ENCODE results near the gene NFE2L1.
"Not testable (repeated sequence)": the region's sequence is repeated elsewhere in the genome, so short reads cannot be mapped to it uniquely, and the experiment has no call there.

NFE2L1 gene

GRCh38 chr17:48074322-48075081, 26.3 kb downstream of the NFE2L1 start:
- Histone ChIP-seq H3K9me3 (ENCODE audit: insufficient read depth, low read length) (no peaks in the 10 kb centered on the region), H2AFZ (ENCODE audit: low read depth, low read length) (no peak overlapping the region), H3K4me3 (ENCODE audit: low read length) (no peak overlapping the region), H3K36me3 (replicated peaks; ENCODE audit: low read depth, low read length) (peaks cover 29% of the 10 kb centered on the region), H4K20me1 (ENCODE audit: insufficient read depth, low read length) (peaks cover 3% of the 10 kb centered on the region; the same call in 1 of the 2 replicates), H3K27ac (ENCODE audit: low read length) (no peak overlapping the region), H3K4me1 (ENCODE audit: low read length) (no peaks in the 10 kb centered on the region), H3K4me2 (ENCODE audit: low read length) (no peak overlapping the region), H3K9ac (ENCODE audit: low read length) (no peak overlapping the region), H3K27me3 (ENCODE audit: low read depth, low read length) (no peaks in the 10 kb centered on the region), H3K79me2 (ENCODE audit: low read length) (peaks cover 22% of the 10 kb centered on the region)
- TF ChIP-seq CTCF (IDR thresholded peaks at IDR 0.05; ENCODE audit: low read depth, low read length), result peak; percentile 74
- no peak for TF ChIP-seq EZH2phosphoT487 (IDR thresholded peaks at IDR 0.05; ENCODE audit: low read depth)

GRCh38 chr17:48077152-48077551, 29.0 kb downstream of the NFE2L1 start:
- H3K4me1 ChIP-seq (ENCODE audit: low read length); H3K9me3 ChIP-seq (ENCODE audit: insufficient read depth, low read length); H2AFZ ChIP-seq (ENCODE audit: low read depth, low read length); H3K27me3 ChIP-seq (ENCODE audit: low read depth, low read length); H3K4me3 ChIP-seq (ENCODE audit: low read length); H3K27ac ChIP-seq (ENCODE audit: low read length); H3K9ac ChIP-seq (ENCODE audit: low read length); H3K4me2 ChIP-seq (ENCODE audit: low read length): not testable (repeated sequence)
- Histone ChIP-seq H3K36me3 (replicated peaks; ENCODE audit: low read depth, low read length) (peaks cover 19% of the 10 kb centered on the region), H4K20me1 (ENCODE audit: insufficient read depth, low read length) (peaks cover 21% of the 10 kb centered on the region), H3K79me2 (ENCODE audit: low read length) (peaks cover 46% of the 10 kb centered on the region)

DNA sequence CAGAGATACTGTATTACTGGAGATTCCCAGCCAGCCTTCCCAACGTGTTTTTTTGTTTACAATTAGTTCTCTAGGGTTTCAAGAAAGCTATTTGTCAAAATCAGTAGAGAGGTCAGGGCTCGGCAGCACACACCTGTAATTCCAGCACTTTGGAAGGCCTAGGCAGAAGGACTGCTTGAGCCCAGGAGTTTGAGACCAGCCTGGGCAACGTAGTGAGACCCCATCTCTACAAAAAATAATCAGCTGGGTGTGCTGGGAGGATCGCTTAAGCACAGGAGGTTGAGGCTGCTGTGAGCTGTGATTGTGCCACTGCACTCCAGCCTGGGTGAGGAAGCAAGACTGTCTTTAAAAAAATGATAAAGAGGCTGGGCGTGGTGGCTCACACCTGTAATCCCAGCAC, 33.7 kb downstream of the NFE2L1 start:
- Histone ChIP-seq H3K9ac (ENCODE audit: low read length) (no peak overlapping the region), H4K20me1 (ENCODE audit: insufficient read depth, low read length) (peaks cover 39% of the 10 kb centered on the region), H3K27ac (ENCODE audit: low read length) (no peak overlapping the region), H3K79me2 (ENCODE audit: low read length) (peaks cover 83% of the 10 kb centered on the region), H3K4me3 (ENCODE audit: low read length) (no peak overlapping the region), H3K36me3 (replicated peaks; ENCODE audit: low read depth, low read length) (no peaks in the 10 kb centered on the region), H2AFZ (ENCODE audit: low read depth, low read length) (no peak overlapping the region), H3K4me2 (ENCODE audit: low read length) (no peak overlapping the region), H3K27me3 (ENCODE audit: low read depth, low read length) (no peaks in the 10 kb centered on the region), H3K4me1 (ENCODE audit: low read length) (no peaks in the 10 kb centered on the region), H3K9me3 (ENCODE audit: insufficient read depth, low read length) (no peaks in the 10 kb centered on the region)
- TF ChIP-seq CTCF (IDR thresholded peaks at IDR 0.05; ENCODE audit: low read depth, low read length) (no peak), EZH2phosphoT487 (IDR thresholded peaks at IDR 0.05; ENCODE audit: low read depth) (no peak)

GRCh38 chr17:48084932-48085331, 36.8 kb downstream of the NFE2L1 start:
- H4K20me1 ChIP-seq (ENCODE audit: insufficient read depth, low read length), result peaks cover 32% of the 10 kb centered on the region
- H3K79me2 ChIP-seq (ENCODE audit: low read length), result peaks cover 87% of the 10 kb centered on the region
- no peak overlapping the region for H3K4me3 ChIP-seq (ENCODE audit: low read length)
- no peaks in the 10 kb centered on the region for H3K27me3 ChIP-seq (ENCODE audit: low read depth, low read length)
- no peak overlapping the region for H3K27ac ChIP-seq (ENCODE audit: low read length)
- H3K4me1 ChIP-seq (ENCODE audit: low read length), result no peaks in the 10 kb centered on the region
- no peak for TF ChIP-seq EZH2phosphoT487 (IDR thresholded peaks at IDR 0.05; ENCODE audit: low read depth)
- TF ChIP-seq CTCF (IDR thresholded peaks at IDR 0.05; ENCODE audit: low read depth, low read length), result no peak
- no peak overlapping the region for H3K4me2 ChIP-seq (ENCODE audit: low read length)
- H3K9ac ChIP-seq (ENCODE audit: low read length), result no peak overlapping the region
- H3K36me3 ChIP-seq (replicated peaks; ENCODE audit: low read depth, low read length), result no peaks in the 10 kb centered on the region
- no peak overlapping the region for H2AFZ ChIP-seq (ENCODE audit: low read depth, low read length)
- no peaks in the 10 kb centered on the region for H3K9me3 ChIP-seq (ENCODE audit: insufficient read depth, low read length)

Data from OCI-LY3 (cell line).